K562 (cell line): Measurements from ENCODE around the gene PDE6G. TPM values are rescaled to one million over a fixed set of nuclear protein-coding genes. Genes with fewer than 3 reads are reported as not detected.

Source experiments
- ATAC-seq: fragments of 200-7000 bp; cut with Tn5 transposase; 3 replicates; pipeline ENCODE4 v1.9.1; 2020; ENCODE audit warnings: moderate library complexity
- BruUV-seq: library from RNA; stranded (reverse); fragments of 400-500 nt; replicated peaks from 2 replicates; lab custom pipeline; 2021; lab: Mats Ljungman, UMichigan
- CTCF ChIA-PET: fragments of 300-600 bp; formaldehyde crosslinking; extraction: SDS; loops from one replicate; lab custom pipeline; 2021; ENCODE audit warnings: low intra/inter-chr PET ratio; lab: Yijun Ruan, JAX
- POLR2A ChIA-PET: fragments of 300-600, 350-650 bp; sonication (Branson Sonifier 250); formaldehyde crosslinking; extraction: SDS; loops from one replicate; lab custom pipeline; 2021; ENCODE audit warnings: antibody characterized with exemption, inconsistent platforms; lab: Yijun Ruan, JAX
- DNase-seq, 4 experiments: peaks; one replicate each; pipeline versions ENCODE4 v3.0.0 to v3.0.0-alpha.2; 2011 to 2018; ENCODE audit warnings: low spot score in 3 of 4, mixed read lengths in 3 of 4; ENCODE audit errors: extremely low read depth in 1 of 4
- FAIRE-seq: peaks from 2 replicates; lab custom pipeline; 2011; peaks lifted over from hg19 to GRCh38; lab: Jason Lieb, UNC
- H2AFZ ChIP-seq: 2 replicates; pipeline ENCODE4 v1.6.0; 2011; ENCODE audit warnings: low read depth, low read length, control low read depth, inconsistent platforms
- H3K27ac ChIP-seq: fragments of 200-600 bp; 3 replicates; pipeline ENCODE4 v1.8.0; 2011; ENCODE audit warnings: low read depth, mild to moderate bottlenecking, control low read depth, inconsistent platforms, low read length, moderate library complexity, mixed read lengths; ENCODE audit errors: extremely low read depth
- H3K27me3 ChIP-seq, 2 experiments: fragments of 300-600 bp in 1 of 2; 2 replicates in 1 of 2; 3 replicates in 1 of 2; pipeline versions ENCODE4 v1.6.0 to v1.8.0; 2011; ENCODE audit warnings: inconsistent platforms in 2 of 2, low read length in 2 of 2, mild to moderate bottlenecking in 1 of 2, mixed read lengths in 1 of 2, moderate library complexity in 1 of 2; ENCODE audit not compliant: control insufficient read depth in 2 of 2, insufficient read depth in 2 of 2
- H3K36me3 ChIP-seq: fragments of 300-600 bp; 3 replicates; pipeline ENCODE4 v1.8.0; 2011; ENCODE audit warnings: mild to moderate bottlenecking, low read length, inconsistent platforms; ENCODE audit not compliant: control insufficient read depth, insufficient read depth
- H3K4me1 ChIP-seq, 2 experiments: fragments of 200-600 bp in 1 of 2; replicated peaks in 1 of 2; 2 replicates in 1 of 2; 3 replicates in 1 of 2; pipeline versions ENCODE4 v1.5.1 to v1.8.0; 2011; ENCODE audit warnings: inconsistent platforms in 2 of 2, low read length in 2 of 2, mild to moderate bottlenecking in 1 of 2, mixed read lengths in 1 of 2, moderate library complexity in 1 of 2; ENCODE audit not compliant: control insufficient read depth in 2 of 2, insufficient read depth in 2 of 2
- H3K4me2 ChIP-seq: 2 replicates; pipeline ENCODE4 v1.6.1; 2011; ENCODE audit warnings: low read length, control low read depth, inconsistent platforms, mixed read lengths; ENCODE audit not compliant: insufficient read depth
- H3K4me3 ChIP-seq: fragments of 200-600 bp; sonication (generic), shearing (Covaris generic); 2 replicates; pipeline ENCODE4 v1.5.1; 2016; ENCODE audit warnings: control low read depth, inconsistent platforms
- H3K79me2 ChIP-seq: fragments of 200-600 bp; 3 replicates; pipeline ENCODE4 v1.8.0; 2011; ENCODE audit warnings: low read length, inconsistent platforms; ENCODE audit not compliant: control insufficient read depth, insufficient read depth
- H3K9ac ChIP-seq, 2 experiments: 2 replicates each; pipeline versions ENCODE4 v1.6.0 to v1.6.1; 2011; ENCODE audit warnings: low read depth in 2 of 2, low read length in 2 of 2, control low read depth in 1 of 2, inconsistent platforms in 1 of 2, mild to moderate bottlenecking in 1 of 2, mixed read lengths in 1 of 2; ENCODE audit not compliant: insufficient read depth in 1 of 2
- H3K9me1 ChIP-seq: one replicate; pipeline ENCODE4 v1.6.0; 2011; ENCODE audit warnings: inconsistent platforms, mild to moderate bottlenecking, low read length, moderate library complexity; ENCODE audit not compliant: control insufficient read depth, insufficient read depth
- H3K9me3 ChIP-seq: replicated peaks from 2 replicates; pipeline ENCODE4 v1.5.1; 2011; ENCODE audit warnings: low read depth, low read length, inconsistent platforms; ENCODE audit not compliant: control insufficient read depth, insufficient read depth
- H4K20me1 ChIP-seq: replicated peaks from 2 replicates; pipeline ENCODE4 v1.6.1; 2011; ENCODE audit warnings: low read length, inconsistent platforms, mixed read lengths; ENCODE audit not compliant: control insufficient read depth, insufficient read depth
- EGR1 ChIP-seq: fragments of 450-650 bp; conservative IDR thresholded peaks from 2 replicates; pipeline ENCODE4 v1.6.1; 2017; ENCODE audit warnings: mild to moderate bottlenecking
- FOSL1 ChIP-seq: fragments of 200-800 bp; sonication (Bioruptor generic); conservative IDR thresholded peaks from 2 replicates; pipeline ENCODE4 v1.6.1; 2016; ENCODE audit warnings: missing genetic modification characterization, missing compliant biosample characterization
- RFX5 ChIP-seq: IDR thresholded peaks from 2 replicates; pipeline ENCODE4 v1.6.1; 2011; ENCODE audit warnings: low read depth, mild to moderate bottlenecking, improper control_type of control experiment, low read length
- ZNF436 ChIP-seq: fragments of 250-450, 450-650 bp; sonication (Bioruptor Pico); formaldehyde crosslinking; IDR thresholded peaks from 2 replicates; pipeline ENCODE4 v1.7.0; 2020; ENCODE audit warnings: mild to moderate bottlenecking
- WGBS: fragments of 100-300 bp; shearing (Covaris generic); methylation state at CpG from one replicate; pipeline ENCODE4 v1.1.6; 2016; ENCODE audit warnings: low coverage, mixed read lengths; ENCODE audit not compliant: insufficient coverage; ENCODE audit errors: missing lambda C conversion rate; 5-methylcytosine and 5-hydroxymethylcytosine counted together
- in situ Hi-C: fragments of 300-500 bp; cut with MboI; formaldehyde crosslinking; loops from 4 replicates; pipeline ENCODE4 v1.15.0; 2018; ENCODE audit warnings: inconsistent platforms, mixed read lengths
- intact Hi-C: fragments of 100-400 bp; cut with micrococcal nuclease; formaldehyde crosslinking; loops from 2 replicates; pipeline ENCODE4 v1.14.2; 2022
- polyA plus RNA-seq, 8 experiments: library from polyadenylated mRNA; depleted of rRNA in 4 of 8; stranded (reverse) in 5 of 8; unstranded in 3 of 8; fragments of >200 nt; fragmentation: Nextera tagmentation in 2 of 8; fragmentation: Illumina TruSeq in 1 of 8; extraction: Ambion mirVana in 2 of 8; extraction: Trizol in 1 of 8; gene quantifications; 2 replicates each; pipeline versions ENCODE4 v1.2.1 to v1.2.3, GENCODE V29; 2011 to 2014; ENCODE audit warnings: inconsistent platforms in 1 of 8, missing spikeins in 1 of 8
- total RNA-seq, 7 experiments: library from RNA; depleted of rRNA in 6 of 7; stranded (reverse); fragments of >200 nt in 6 of 7; fragmentation: Illumina TruSeq in 2 of 7; extraction: Trizol in 2 of 7; gene quantifications; 2 replicates each; pipeline versions ENCODE4 v1.2.1 to v1.2.3, GENCODE V29; 2011 to 2021; ENCODE audit warnings: low replicate concordance in 1 of 7

PDE6G gene
- total and polyA plus RNA-seq, 9 of the 15 experiments (the other 6 are each of a cell fraction or from before 2014, with no cell fraction given): 0.14 to 0.59 TPM; not detected in 7

DNA sequence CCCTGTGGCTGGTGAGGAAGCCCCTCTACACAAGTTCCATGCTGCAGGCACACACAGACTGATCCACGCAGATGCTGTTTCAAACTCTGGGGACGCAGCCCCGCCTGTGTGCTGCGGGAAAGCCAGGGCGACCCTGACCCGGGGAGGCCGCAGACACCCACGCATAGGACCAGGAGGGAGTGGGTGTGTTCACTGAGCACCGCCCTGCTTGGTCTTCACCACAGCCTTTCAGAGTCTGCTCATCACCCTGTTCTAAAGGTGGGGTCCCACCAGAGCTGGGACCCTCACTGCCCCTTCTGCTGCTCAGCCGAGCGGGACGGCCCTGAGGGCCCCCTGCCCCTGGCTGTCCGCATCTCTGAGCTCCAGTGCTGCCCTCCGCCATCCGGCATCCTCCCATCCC, 11.8 kb downstream of the PDE6G start:
- ATAC-seq: peak; percentile 58
- peak in 3 of 4 experiments; percentile 54 to 65 (median 60) for DNase-seq
- POLR2A ChIA-PET: interaction anchor here (1.0 kb wide), 1 partner anchor 8 kb away, joined by 3 read pairs; no protein-coding TSS in a partner anchor
- no peaks in the 10 kb centered on the region for H3K9me1 ChIP-seq
- in situ Hi-C loops: no loop called here
- H3K27me3 ChIP-seq: no peaks in the 10 kb centered on the region
- H3K9me3 ChIP-seq: peaks cover 4% of the 10 kb centered on the region
- peaks cover 22 to 58% of the 10 kb centered on the region in 2 experiments; a peak in 4 of 5 replicates for H3K4me1 ChIP-seq
- TF ChIP-seq EGR1 (peak; percentile 91), ZNF436 (no peak)
- TF ChIP-seq, all 486 proteins: peak for 1
- Histone ChIP-seq H2AFZ (peak overlapping the region; percentile 29; the same call in 1 of the 2 replicates), H3K4me2 (no peak overlapping the region; the same call in 1 of the 2 replicates), H3K27ac (no peak overlapping the region), H3K9ac (peak overlapping the region in 1 of 2 experiments; percentile 88; a peak in 2 of 4 replicates), H3K4me3 (no peak overlapping the region), H4K20me1 (no peaks in the 10 kb centered on the region), H3K36me3 (no peaks in the 10 kb centered on the region), H3K79me2 (no peaks in the 10 kb centered on the region)
- BruUV-seq: no TSS peak
- FAIRE-seq: no peak
- CTCF ChIA-PET: no interaction called here
- intact Hi-C loops: no loop called here
- 63% methylated on average over 8 of the region's 15 CpGs for WGBS

DNA sequence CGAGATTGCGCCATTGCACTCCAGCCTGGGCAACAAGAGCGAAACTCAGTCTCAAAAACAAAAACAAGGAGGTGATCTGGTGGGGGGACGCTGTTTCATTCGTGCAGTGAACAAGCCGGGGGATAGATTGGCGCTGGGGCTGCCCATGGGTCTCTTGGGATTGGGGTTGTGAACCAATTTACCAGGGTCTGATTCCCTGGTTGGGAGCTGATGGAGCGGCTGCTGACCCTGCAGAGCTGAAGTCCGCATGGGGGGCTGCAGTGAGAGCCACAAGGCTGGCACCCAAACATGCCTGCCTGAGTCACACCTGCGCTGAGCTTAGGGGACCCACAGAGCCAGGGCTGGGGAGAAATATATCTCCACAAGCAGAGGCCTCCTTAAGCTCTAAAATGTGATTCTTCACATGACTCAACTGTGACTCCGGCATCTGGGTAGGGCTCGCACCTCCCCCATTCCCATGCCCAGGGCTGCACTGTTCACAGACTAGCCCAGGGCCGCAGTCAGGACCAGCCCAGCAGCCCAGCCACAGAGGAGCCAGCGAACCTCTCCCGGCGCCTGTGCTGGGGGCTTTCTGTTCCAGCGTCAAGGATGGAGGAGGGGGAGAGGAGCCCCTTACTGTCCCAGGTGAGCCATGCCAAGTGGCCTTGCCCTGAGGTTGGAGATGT, 14.4 kb downstream of the PDE6G start:
- H2AFZ ChIP-seq: no peak overlapping the region
- peak in 1 of 4 experiments; percentile 11 for DNase-seq
- ChIA-PET CTCF (no interaction called here), POLR2A (interaction anchor here (1.2 kb wide), 1 partner anchor 21 kb away, joined by 3 read pairs; no protein-coding TSS in a partner anchor)
- H3K9ac ChIP-seq: peak overlapping the region in 1 of 2 experiments; percentile 77; a peak in 2 of 4 replicates
- no peak for ATAC-seq
- H3K4me1 ChIP-seq: peaks cover 26 to 50% of the 10 kb centered on the region in 2 experiments; a peak in 4 of 5 replicates
- peaks cover under 1% of the 10 kb centered on the region; the same call in 1 of the 3 replicates for H3K79me2 ChIP-seq
- intact Hi-C loops: no loop called here
- WGBS: 58% methylated on average over 17 of the region's 17 CpGs
- FAIRE-seq: no peak
- no peaks in the 10 kb centered on the region for H3K36me3 ChIP-seq
- in situ Hi-C loops: no loop called here
- no peaks in the 10 kb centered on the region for H3K27me3 ChIP-seq
- H3K9me1 ChIP-seq: no peaks in the 10 kb centered on the region
- no peaks in the 10 kb centered on the region for H4K20me1 ChIP-seq
- no peak overlapping the region for H3K4me2 ChIP-seq
- TF ChIP-seq RFX5 (no peak), FOSL1 (tag) (0 out of 2 replicates have a peak, but pooled peaks have one; percentile 18)
- no peak overlapping the region for H3K27ac ChIP-seq
- BruUV-seq: no TSS peak
- H3K9me3 ChIP-seq: no peaks in the 10 kb centered on the region
- H3K4me3 ChIP-seq: no peak overlapping the region
